ENCODE results near the gene GSAP. TPM values are rescaled to one million over a fixed set of nuclear protein-coding genes. Genes with fewer than 3 reads are reported as not detected.

The GSAP gene
- total RNA-seq, 1 donor from 2014 or later, result 2.1 TPM

- DNase-seq (ENCODE audit: low read depth, low spot score), result no peak
- H3K27me3 Mint-ChIP-seq (ENCODE audit: low read depth), result peaks cover 35% of the 10 kb centered on the region
- no peaks in the 10 kb centered on the region for H3K9me3 Mint-ChIP-seq
- no peak overlapping the region for H3K27ac Mint-ChIP-seq (ENCODE audit: unreplicated experiment)
- TF ChIP-seq CTCF (conservative IDR thresholded peaks at IDR 0.05), result no peak
- peaks cover 13% of the 10 kb centered on the region for H3K4me1 Mint-ChIP-seq
- H3K36me3 Mint-ChIP-seq (ENCODE audit: low read depth), result no peaks in the 10 kb centered on the region
- peak overlapping the region; percentile 50 for H3K4me3 Mint-ChIP-seq
Observed at GRCh38 chr7:77415476-77415822, 700 bp downstream of the GSAP start.

GRCh38 chr7:77413861-77414424 is 2.2 kb downstream of the GSAP start:
- no peak for TF ChIP-seq CTCF (conservative IDR thresholded peaks at IDR 0.05)
- no peak for DNase-seq (ENCODE audit: low read depth, low spot score)
- H3K27ac Mint-ChIP-seq (ENCODE audit: unreplicated experiment), result no peak overlapping the region
- H3K36me3 Mint-ChIP-seq (ENCODE audit: low read depth), result no peaks in the 10 kb centered on the region
- peaks cover 35% of the 10 kb centered on the region for H3K27me3 Mint-ChIP-seq (ENCODE audit: low read depth)
- peaks cover 13% of the 10 kb centered on the region for H3K4me1 Mint-ChIP-seq
- no peaks in the 10 kb centered on the region for H3K9me3 Mint-ChIP-seq
- peak overlapping the region; percentile 75 for H3K4me3 Mint-ChIP-seq

GRCh38 chr7:77413128-77413527 is 3.0 kb downstream of the GSAP start:
- Mint-ChIP-seq H3K27me3 (ENCODE audit: low read depth) (peaks cover 34% of the 10 kb centered on the region), H3K4me3 (no peak overlapping the region), H3K36me3 (ENCODE audit: low read depth) (no peaks in the 10 kb centered on the region), H3K9me3 (no peaks in the 10 kb centered on the region), H3K4me1 (peaks cover 13% of the 10 kb centered on the region), H3K27ac (ENCODE audit: unreplicated experiment) (no peak overlapping the region)
- DNase-seq (ENCODE audit: low read depth, low spot score), result no peak
- TF ChIP-seq CTCF (conservative IDR thresholded peaks at IDR 0.05), result no peak

- no peak overlapping the region for H3K4me3 Mint-ChIP-seq
- no peaks in the 10 kb centered on the region for H3K36me3 Mint-ChIP-seq (ENCODE audit: low read depth)
- peaks cover 14% of the 10 kb centered on the region for H3K27me3 Mint-ChIP-seq (ENCODE audit: low read depth)
- no peaks in the 10 kb centered on the region for H3K9me3 Mint-ChIP-seq
- DNase-seq (ENCODE audit: low read depth, low spot score), result no peak
- no peak overlapping the region for H3K27ac Mint-ChIP-seq (ENCODE audit: unreplicated experiment)
- no peak for TF ChIP-seq CTCF (conservative IDR thresholded peaks at IDR 0.05)
- H3K4me1 Mint-ChIP-seq, result peaks cover 10% of the 10 kb centered on the region
Observed at GRCh38 chr7:77409739-77410547, 6.2 kb downstream of the GSAP start.

- Mint-ChIP-seq H3K27me3 (ENCODE audit: low read depth) (peaks cover 7% of the 10 kb centered on the region), H3K27ac (ENCODE audit: unreplicated experiment) (no peak overlapping the region), H3K4me3 (no peak overlapping the region), H3K36me3 (ENCODE audit: low read depth) (no peaks in the 10 kb centered on the region), H3K9me3 (no peaks in the 10 kb centered on the region), H3K4me1 (peaks cover 4% of the 10 kb centered on the region)
- DNase-seq (ENCODE audit: low read depth, low spot score), result no peak
- TF ChIP-seq CTCF (conservative IDR thresholded peaks at IDR 0.05), result no peak
Observed at GRCh38 chr7:77409005-77409738, 7.0 kb downstream of the GSAP start.

Data from neural crest cell (in vitro differentiated cells).